Type B pancreatic cell (in vitro differentiated cells): ENCODE measurements around the gene LRRC4. TPM values are rescaled to one million over a fixed set of nuclear protein-coding genes. Genes with fewer than 3 reads are reported as not detected.

Experiments
- DNase-seq: peaks from one replicate; pipeline ENCODE4 v3.0.0; 2021; ENCODE audit warnings: mixed read lengths; ENCODE audit not compliant: unreplicated experiment; ENCODE audit errors: extremely low spot score
- H3K27ac Mint-ChIP-seq: 2 replicates; pipeline ENCODE4 v1.8.0; 2021; ENCODE audit warnings: mild to moderate bottlenecking, mixed read lengths
- H3K27me3 Mint-ChIP-seq: 2 replicates; pipeline ENCODE4 v1.8.0; 2021; ENCODE audit warnings: mixed read lengths
- H3K36me3 Mint-ChIP-seq: 2 replicates; pipeline ENCODE4 v1.8.0; 2021; ENCODE audit warnings: mixed read lengths
- H3K4me1 Mint-ChIP-seq: one replicate; pipeline ENCODE4 v1.8.0; 2021; ENCODE audit warnings: mixed read lengths; ENCODE audit not compliant: unreplicated experiment
- H3K4me3 Mint-ChIP-seq: 2 replicates; pipeline ENCODE4 v1.8.0; 2021; ENCODE audit warnings: mild to moderate bottlenecking, mixed read lengths
- H3K9me3 Mint-ChIP-seq: 2 replicates; pipeline ENCODE4 v1.8.0; 2021; ENCODE audit warnings: mixed read lengths
- total RNA-seq: library from RNA; stranded (reverse); gene quantifications from 2 replicates; pipeline ENCODE4 v1.2.1, GENCODE V29; 2021; ENCODE audit warnings: low replicate concordance
- TF ChIP-seq, protein P1 (sequence below): fragments of 200-600 bp; sonication (generic); conservative IDR thresholded peaks from 2 replicates; pipeline ENCODE4 v1.5.0; 2021; ENCODE audit warnings: antibody characterized with exemption, mild to moderate bottlenecking

Gene LRRC4
- total RNA-seq, 1 donor from 2014 or later, result 37.7 TPM

DNA sequence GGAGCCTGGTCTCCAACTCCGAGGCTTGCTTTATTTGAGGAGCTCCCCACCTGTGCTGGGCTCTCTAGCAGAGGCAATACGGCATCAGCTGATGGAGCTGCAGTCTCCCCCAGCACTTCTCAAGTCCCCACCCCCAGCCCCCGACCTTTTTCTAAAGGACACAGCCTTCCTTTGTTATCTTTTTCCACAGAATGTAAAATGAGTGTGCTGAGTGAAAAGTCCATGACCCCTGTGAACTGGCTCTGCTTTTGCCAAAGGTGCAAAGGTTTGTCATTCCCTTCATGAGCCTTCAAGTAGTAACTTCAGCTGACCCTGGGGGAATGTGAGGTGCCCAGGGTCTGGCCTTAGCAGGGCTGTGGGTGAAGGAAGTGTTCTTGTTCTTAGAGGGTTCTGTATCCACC lies 25.5 kb downstream of the LRRC4 start:
- peak overlapping the region; percentile 27 for H3K27ac Mint-ChIP-seq
- H3K36me3 Mint-ChIP-seq, result peaks cover 9% of the 10 kb centered on the region
- H3K27me3 Mint-ChIP-seq, result no peaks in the 10 kb centered on the region
- peaks cover 25% of the 10 kb centered on the region for H3K4me1 Mint-ChIP-seq
- no peak overlapping the region for H3K4me3 Mint-ChIP-seq
- no peaks in the 10 kb centered on the region for H3K9me3 Mint-ChIP-seq
- TF ChIP-seq, protein P1, sequence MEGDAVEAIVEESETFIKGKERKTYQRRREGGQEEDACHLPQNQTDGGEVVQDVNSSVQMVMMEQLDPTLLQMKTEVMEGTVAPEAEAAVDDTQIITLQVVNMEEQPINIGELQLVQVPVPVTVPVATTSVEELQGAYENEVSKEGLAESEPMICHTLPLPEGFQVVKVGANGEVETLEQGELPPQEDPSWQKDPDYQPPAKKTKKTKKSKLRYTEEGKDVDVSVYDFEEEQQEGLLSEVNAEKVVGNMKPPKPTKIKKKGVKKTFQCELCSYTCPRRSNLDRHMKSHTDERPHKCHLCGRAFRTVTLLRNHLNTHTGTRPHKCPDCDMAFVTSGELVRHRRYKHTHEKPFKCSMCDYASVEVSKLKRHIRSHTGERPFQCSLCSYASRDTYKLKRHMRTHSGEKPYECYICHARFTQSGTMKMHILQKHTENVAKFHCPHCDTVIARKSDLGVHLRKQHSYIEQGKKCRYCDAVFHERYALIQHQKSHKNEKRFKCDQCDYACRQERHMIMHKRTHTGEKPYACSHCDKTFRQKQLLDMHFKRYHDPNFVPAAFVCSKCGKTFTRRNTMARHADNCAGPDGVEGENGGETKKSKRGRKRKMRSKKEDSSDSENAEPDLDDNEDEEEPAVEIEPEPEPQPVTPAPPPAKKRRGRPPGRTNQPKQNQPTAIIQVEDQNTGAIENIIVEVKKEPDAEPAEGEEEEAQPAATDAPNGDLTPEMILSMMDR, result no peak
- no peak for DNase-seq

DNA sequence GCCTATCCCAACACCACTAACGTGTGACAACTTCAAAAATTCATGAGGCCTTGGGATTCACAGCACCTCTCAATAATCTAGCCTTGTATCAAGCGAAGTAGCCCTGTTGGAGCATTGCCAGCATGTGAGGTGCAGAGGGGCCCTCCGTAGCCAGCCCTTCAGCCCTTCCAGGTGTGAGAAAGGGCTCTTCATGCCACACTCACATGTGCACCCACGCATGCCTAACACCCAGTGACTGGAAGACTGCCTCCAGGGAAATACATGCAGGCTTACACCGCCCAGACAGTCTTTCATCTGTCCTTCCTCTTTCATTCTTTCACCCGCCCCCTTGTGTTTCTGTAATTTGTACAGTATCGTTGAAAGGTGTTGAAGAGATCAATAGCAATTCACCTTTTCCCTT lies 26.1 kb downstream of the LRRC4 start:
- no peak for DNase-seq
- Mint-ChIP-seq H3K27me3 (no peaks in the 10 kb centered on the region), H3K4me1 (peaks cover 27% of the 10 kb centered on the region), H3K36me3 (peaks cover 9% of the 10 kb centered on the region), H3K27ac (no peak overlapping the region), H3K4me3 (no peak overlapping the region), H3K9me3 (no peaks in the 10 kb centered on the region)
- TF ChIP-seq, protein P1, result no peak

DNA sequence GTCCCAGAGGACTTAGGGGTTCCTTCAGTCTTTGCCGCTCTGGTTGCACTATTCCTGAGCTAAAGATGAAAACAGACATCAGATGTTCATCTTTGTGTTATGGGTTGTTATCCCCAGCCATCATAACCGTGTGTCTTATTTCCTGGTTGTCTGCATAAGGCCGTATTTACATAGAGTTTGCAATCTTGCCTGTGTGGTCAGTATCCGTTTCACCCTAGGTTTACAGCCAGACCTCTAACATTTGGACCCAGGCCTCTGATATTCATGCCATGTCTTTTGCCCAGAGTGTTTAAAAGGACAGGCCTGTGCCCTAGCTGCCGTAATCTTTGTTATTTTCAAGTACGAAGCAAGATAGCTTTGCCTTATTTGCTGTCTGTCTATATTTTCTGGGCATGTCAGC lies 26.6 kb downstream of the LRRC4 start:
- Mint-ChIP-seq H3K27me3 (no peaks in the 10 kb centered on the region), H3K36me3 (peaks cover 9% of the 10 kb centered on the region), H3K27ac (no peak overlapping the region), H3K9me3 (no peaks in the 10 kb centered on the region), H3K4me3 (no peak overlapping the region), H3K4me1 (peaks cover 27% of the 10 kb centered on the region)
- TF ChIP-seq, protein P1, result no peak
- no peak for DNase-seq

DNA sequence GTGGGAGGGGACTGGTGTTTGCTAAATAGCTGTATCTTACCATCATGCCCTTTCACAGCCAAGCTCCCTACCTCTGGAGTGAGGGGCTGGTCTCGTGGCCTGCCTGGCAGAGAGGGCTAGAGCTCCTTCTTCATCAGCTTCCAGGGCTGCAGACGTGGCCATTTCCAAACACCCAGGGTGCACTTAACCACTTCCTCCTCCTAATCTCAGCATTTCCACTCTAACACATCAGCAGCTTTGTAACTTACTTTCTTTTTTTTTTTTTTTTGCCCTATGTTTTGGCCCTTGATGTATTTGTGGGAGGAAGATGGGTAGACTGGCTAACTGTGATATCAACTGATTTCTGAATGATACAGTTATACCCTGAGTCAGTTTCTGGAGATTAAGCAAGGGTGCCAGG lies 27.4 kb downstream of the LRRC4 start:
- H3K9me3 Mint-ChIP-seq, result no peaks in the 10 kb centered on the region
- no peak overlapping the region for H3K4me3 Mint-ChIP-seq
- no peak for DNase-seq
- peaks cover 14% of the 10 kb centered on the region for H3K36me3 Mint-ChIP-seq
- H3K27ac Mint-ChIP-seq, result no peak overlapping the region
- no peaks in the 10 kb centered on the region for H3K27me3 Mint-ChIP-seq
- TF ChIP-seq, protein P1, result no peak
- H3K4me1 Mint-ChIP-seq, result peaks cover 34% of the 10 kb centered on the region

DNA sequence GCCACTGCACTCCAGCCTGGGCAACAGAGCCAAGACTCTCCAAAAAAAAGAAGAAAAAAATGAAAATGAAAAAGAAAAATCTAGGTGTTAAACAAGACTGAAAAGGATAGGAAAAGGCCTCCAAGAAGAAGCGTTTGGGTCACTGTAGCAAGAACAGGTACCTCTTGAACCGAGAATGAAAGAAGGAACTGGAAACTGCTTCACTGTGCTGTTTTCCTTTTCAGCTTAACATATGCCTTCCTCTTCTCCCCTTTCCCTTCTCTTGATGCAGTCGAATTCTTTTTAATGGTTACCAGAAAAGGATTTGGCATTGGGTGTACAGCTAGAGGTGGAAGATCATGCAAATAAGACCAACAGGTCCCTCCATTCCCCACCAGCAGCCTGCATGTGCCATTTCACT lies 28.1 kb downstream of the LRRC4 start:
- H3K4me3 Mint-ChIP-seq, result no peak overlapping the region
- DNase-seq, result no peak
- TF ChIP-seq, protein P1, result no peak
- H3K27me3 Mint-ChIP-seq, result no peaks in the 10 kb centered on the region
- H3K9me3 Mint-ChIP-seq, result no peaks in the 10 kb centered on the region
- H3K27ac Mint-ChIP-seq, result no peak overlapping the region
- peaks cover 14% of the 10 kb centered on the region for H3K36me3 Mint-ChIP-seq
- H3K4me1 Mint-ChIP-seq, result peaks cover 34% of the 10 kb centered on the region

DNA sequence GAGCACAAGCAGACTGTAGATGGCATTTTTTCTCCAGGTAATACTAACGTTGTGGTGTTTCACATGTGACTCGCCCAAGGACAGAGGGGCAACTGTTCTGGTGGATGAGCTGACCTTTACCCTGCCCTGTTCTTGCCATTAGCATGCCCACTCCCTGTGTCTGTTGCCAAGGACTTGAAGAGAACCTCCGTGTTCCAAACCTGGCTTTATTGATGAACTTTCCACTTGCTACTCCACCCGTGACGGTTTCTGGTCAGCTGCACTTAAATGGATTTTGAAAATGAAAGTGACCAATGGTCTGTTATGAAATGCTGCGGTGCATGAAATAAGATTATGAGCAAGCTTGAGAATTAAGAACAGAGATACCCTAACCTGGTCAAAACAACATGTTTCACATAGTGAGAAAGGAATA lies 30.4 kb downstream of the LRRC4 start:
- H3K4me3 Mint-ChIP-seq, result no peak overlapping the region
- peaks cover 12% of the 10 kb centered on the region for H3K36me3 Mint-ChIP-seq
- H3K27me3 Mint-ChIP-seq, result no peaks in the 10 kb centered on the region
- TF ChIP-seq, protein P1, result no peak
- H3K4me1 Mint-ChIP-seq, result peaks cover 47% of the 10 kb centered on the region
- DNase-seq, result no peak
- H3K27ac Mint-ChIP-seq, result peak overlapping the region; percentile 60
- no peaks in the 10 kb centered on the region for H3K9me3 Mint-ChIP-seq
